HCT116 (cell line): ENCODE data around the gene KANK3.
"Not testable (repeated sequence)": the region's sequence is repeated elsewhere in the genome, so short reads cannot be mapped to it uniquely, and the experiment has no call there.

Experiments used
- EGR1 ChIP-seq: IDR thresholded peaks from 2 replicates; pipeline ENCODE4 v1.6.1; 2012; ENCODE audit warnings: low read depth
- EZH2 ChIP-seq: fragments of 200-600 bp; sonication (generic); IDR thresholded peaks from 2 replicates; pipeline ENCODE4 v1.6.1; 2017; ENCODE audit warnings: antibody characterized with exemption, mixed run types
- EZH2phosphoT487 ChIP-seq: fragments of 200-600 bp; IDR thresholded peaks from 2 replicates; pipeline ENCODE4 v1.6.1; 2018; ENCODE audit warnings: antibody characterized with exemption, borderline replicate concordance
- POLR2A ChIP-seq: IDR thresholded peaks from 2 replicates; pipeline ENCODE4 v1.7.0; 2011; ENCODE audit warnings: borderline replicate concordance; ENCODE audit not compliant: insufficient read depth, insufficient read length; ENCODE audit errors: extremely low read depth
- POLR2AphosphoS5 ChIP-seq: IDR thresholded peaks from 2 replicates; pipeline ENCODE4 v1.6.1; 2011; ENCODE audit warnings: mild to moderate bottlenecking, low read depth, low read length, moderate library complexity
- SP1 ChIP-seq: IDR thresholded peaks from 2 replicates; pipeline ENCODE4 v1.6.1; 2012; ENCODE audit warnings: low read depth
- SRF ChIP-seq: IDR thresholded peaks from 2 replicates; pipeline ENCODE4 v1.6.1; 2012; ENCODE audit warnings: low read depth
- YY1 ChIP-seq: IDR thresholded peaks from 2 replicates; pipeline ENCODE4 v1.6.1; 2011; ENCODE audit warnings: low read length, low read depth, moderate library complexity, mild to moderate bottlenecking; ENCODE audit not compliant: insufficient replicate concordance; ENCODE audit errors: extremely low read depth
- TF ChIP-seq, protein P1 (sequence below), 3 experiments: fragments of 200-600 bp in 1 of 3; sonication (generic) in 1 of 3; IDR thresholded peaks in 2 of 3; conservative IDR thresholded peaks in 1 of 3; 2 replicates each; pipeline ENCODE4 v1.5.1; 2012 to 2017; ENCODE audit warnings: low read depth in 2 of 3, low read length in 2 of 3, antibody characterized with exemption in 1 of 3, borderline replicate concordance in 1 of 3, control low read depth in 1 of 3, mild to moderate bottlenecking in 1 of 3, mixed read lengths in 1 of 3, mixed run types in 1 of 3, moderate library complexity in 1 of 3; ENCODE audit not compliant: insufficient read depth in 1 of 3
- TF ChIP-seq, protein P2 (sequence below): IDR thresholded peaks from 2 replicates; pipeline ENCODE4 v1.6.1; 2012
- TF ChIP-seq, protein P3 (sequence below): IDR thresholded peaks from 2 replicates; pipeline ENCODE4 v1.6.1; 2012; ENCODE audit warnings: low read depth

DNA sequence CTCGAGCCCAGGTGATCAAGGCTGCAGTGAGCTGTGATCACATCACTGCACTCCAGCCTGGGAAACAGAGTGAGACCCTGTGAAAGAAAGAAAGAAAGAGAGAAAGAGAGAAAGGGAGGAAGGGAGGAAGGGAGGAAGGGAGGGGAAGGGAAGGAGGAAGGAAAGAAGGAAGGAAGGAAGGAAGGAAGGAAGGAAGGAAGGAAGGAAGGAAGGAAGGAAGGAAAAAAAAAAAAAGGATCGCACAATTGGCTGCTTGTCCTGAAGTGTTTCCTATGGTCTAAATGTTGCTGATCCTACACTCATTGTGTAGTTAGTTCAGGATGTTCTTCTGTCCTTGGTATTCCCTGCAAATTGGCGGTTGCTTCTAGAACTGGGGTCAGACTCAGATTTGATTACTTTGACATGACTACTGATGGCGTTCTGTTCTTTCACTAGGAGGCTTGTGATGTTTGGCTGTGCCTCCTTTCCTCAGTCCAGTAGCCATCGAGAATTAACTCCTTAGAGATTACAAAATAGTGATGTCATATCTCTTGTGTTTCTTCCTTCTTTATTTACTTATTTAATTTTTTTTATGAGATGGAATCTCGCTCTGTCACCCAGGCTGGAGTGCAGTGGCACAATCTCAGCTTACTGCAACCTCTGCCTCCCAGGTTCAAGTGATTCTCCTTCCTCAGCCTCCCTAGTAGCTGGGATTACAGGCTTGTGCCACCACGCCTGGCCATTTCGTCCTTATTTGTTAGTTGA, 6.7 kb upstream of the KANK3 start:
- TF ChIP-seq POLR2AphosphoS5, SP1, POLR2A, EZH2, YY1, EGR1, EZH2phosphoT487, SRF: not testable (repeated sequence)
- TF ChIP-seq, protein P1, sequence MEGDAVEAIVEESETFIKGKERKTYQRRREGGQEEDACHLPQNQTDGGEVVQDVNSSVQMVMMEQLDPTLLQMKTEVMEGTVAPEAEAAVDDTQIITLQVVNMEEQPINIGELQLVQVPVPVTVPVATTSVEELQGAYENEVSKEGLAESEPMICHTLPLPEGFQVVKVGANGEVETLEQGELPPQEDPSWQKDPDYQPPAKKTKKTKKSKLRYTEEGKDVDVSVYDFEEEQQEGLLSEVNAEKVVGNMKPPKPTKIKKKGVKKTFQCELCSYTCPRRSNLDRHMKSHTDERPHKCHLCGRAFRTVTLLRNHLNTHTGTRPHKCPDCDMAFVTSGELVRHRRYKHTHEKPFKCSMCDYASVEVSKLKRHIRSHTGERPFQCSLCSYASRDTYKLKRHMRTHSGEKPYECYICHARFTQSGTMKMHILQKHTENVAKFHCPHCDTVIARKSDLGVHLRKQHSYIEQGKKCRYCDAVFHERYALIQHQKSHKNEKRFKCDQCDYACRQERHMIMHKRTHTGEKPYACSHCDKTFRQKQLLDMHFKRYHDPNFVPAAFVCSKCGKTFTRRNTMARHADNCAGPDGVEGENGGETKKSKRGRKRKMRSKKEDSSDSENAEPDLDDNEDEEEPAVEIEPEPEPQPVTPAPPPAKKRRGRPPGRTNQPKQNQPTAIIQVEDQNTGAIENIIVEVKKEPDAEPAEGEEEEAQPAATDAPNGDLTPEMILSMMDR (IDR thresholded peaks at IDR 0.05 in 2 of 3, conservative IDR thresholded peaks at IDR 0.05 in 1 of 3; ENCODE audit: borderline replicate concordance in 1 of 3, insufficient read depth in 1 of 3, low read depth in 2 of 3, low read length in 2 of 3) = not testable (repeated sequence)
- TF ChIP-seq, protein P2, sequence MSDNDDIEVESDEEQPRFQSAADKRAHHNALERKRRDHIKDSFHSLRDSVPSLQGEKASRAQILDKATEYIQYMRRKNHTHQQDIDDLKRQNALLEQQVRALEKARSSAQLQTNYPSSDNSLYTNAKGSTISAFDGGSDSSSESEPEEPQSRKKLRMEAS = not testable (repeated sequence)
- TF ChIP-seq, protein P3, sequence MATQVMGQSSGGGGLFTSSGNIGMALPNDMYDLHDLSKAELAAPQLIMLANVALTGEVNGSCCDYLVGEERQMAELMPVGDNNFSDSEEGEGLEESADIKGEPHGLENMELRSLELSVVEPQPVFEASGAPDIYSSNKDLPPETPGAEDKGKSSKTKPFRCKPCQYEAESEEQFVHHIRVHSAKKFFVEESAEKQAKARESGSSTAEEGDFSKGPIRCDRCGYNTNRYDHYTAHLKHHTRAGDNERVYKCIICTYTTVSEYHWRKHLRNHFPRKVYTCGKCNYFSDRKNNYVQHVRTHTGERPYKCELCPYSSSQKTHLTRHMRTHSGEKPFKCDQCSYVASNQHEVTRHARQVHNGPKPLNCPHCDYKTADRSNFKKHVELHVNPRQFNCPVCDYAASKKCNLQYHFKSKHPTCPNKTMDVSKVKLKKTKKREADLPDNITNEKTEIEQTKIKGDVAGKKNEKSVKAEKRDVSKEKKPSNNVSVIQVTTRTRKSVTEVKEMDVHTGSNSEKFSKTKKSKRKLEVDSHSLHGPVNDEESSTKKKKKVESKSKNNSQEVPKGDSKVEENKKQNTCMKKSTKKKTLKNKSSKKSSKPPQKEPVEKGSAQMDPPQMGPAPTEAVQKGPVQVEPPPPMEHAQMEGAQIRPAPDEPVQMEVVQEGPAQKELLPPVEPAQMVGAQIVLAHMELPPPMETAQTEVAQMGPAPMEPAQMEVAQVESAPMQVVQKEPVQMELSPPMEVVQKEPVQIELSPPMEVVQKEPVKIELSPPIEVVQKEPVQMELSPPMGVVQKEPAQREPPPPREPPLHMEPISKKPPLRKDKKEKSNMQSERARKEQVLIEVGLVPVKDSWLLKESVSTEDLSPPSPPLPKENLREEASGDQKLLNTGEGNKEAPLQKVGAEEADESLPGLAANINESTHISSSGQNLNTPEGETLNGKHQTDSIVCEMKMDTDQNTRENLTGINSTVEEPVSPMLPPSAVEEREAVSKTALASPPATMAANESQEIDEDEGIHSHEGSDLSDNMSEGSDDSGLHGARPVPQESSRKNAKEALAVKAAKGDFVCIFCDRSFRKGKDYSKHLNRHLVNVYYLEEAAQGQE = not testable (repeated sequence)
